CD14-positive monocyte (primary cell): ENCODE data around the gene RAP2A. TPM values are rescaled to one million over a fixed set of nuclear protein-coding genes. Genes with fewer than 3 reads are reported as not detected.

ENCODE experiments used
- DNase-seq, 3 donors: peaks; one replicate each; pipeline ENCODE4 v3.0.0-alpha.2; 2011 to 2022
- H2AFZ ChIP-seq: 2 replicates; pipeline ENCODE4 v1.6.0; 2012; ENCODE audit warnings: mild to moderate bottlenecking, low read depth, low read length, inconsistent platforms; ENCODE audit not compliant: insufficient read depth, poor library complexity, severe bottlenecking
- H3K27ac ChIP-seq, 2 donors: 1 replicate in 1 of 2; 2 replicates in 1 of 2; pipeline ENCODE4 v1.5.1; 2012 to 2013; ENCODE audit warnings: low read length in 2 of 2, control low read depth in 1 of 2, inconsistent platforms in 1 of 2, low read depth in 1 of 2, mild to moderate bottlenecking in 1 of 2
- H3K27me3 ChIP-seq, 2 donors: one replicate each; pipeline versions ENCODE4 v1.6.0 to v1.6.1; 2011 to 2013; ENCODE audit warnings: low read length in 2 of 2; ENCODE audit not compliant: control insufficient read depth in 2 of 2, insufficient read depth in 2 of 2
- H3K36me3 ChIP-seq, 2 donors: replicated peaks in 1 of 2; 1 replicate in 1 of 2; 2 replicates in 1 of 2; pipeline versions ENCODE4 v1.5.1 to v1.6.1; 2012 to 2013; ENCODE audit warnings: low read length in 2 of 2, control low read depth in 1 of 2, inconsistent platforms in 1 of 2, mild to moderate bottlenecking in 1 of 2; ENCODE audit not compliant: insufficient read depth in 2 of 2, control insufficient read depth in 1 of 2
- H3K4me1 ChIP-seq, 2 donors: 1 replicate in 1 of 2; 2 replicates in 1 of 2; pipeline versions ENCODE4 v1.5.1 to v1.6.1; 2012 to 2013; ENCODE audit warnings: low read length in 2 of 2, control low read depth in 1 of 2, inconsistent platforms in 1 of 2, mild to moderate bottlenecking in 1 of 2, moderate library complexity in 1 of 2; ENCODE audit not compliant: insufficient read depth in 2 of 2, control insufficient read depth in 1 of 2
- H3K4me2 ChIP-seq: replicated peaks from 2 replicates; pipeline ENCODE3; 2012; ENCODE audit warnings: low read length, moderate library complexity, mild to moderate bottlenecking; ENCODE audit not compliant: poor library complexity, severe bottlenecking; ENCODE audit errors: extremely low read depth
- H3K4me3 ChIP-seq, 3 experiments: fragments of 200-600 bp in 1 of 3; sonication (generic) in 1 of 3; replicated peaks in 1 of 3; 1 replicate in 2 of 3; 2 replicates in 1 of 3; pipeline ENCODE4 v1.5.1; 2011 to 2013; ENCODE audit warnings: low read length in 3 of 3, mild to moderate bottlenecking in 3 of 3, control low read depth in 2 of 3, low read depth in 2 of 3, inconsistent platforms in 1 of 3, moderate library complexity in 1 of 3
- H3K79me2 ChIP-seq: 2 replicates; pipeline ENCODE4 v1.6.0; 2012; ENCODE audit warnings: mild to moderate bottlenecking, control low read depth, inconsistent platforms, low read length, moderate library complexity; ENCODE audit not compliant: insufficient read depth
- H3K9ac ChIP-seq: 2 replicates; pipeline ENCODE4 v1.6.0; 2017; ENCODE audit warnings: low read length, mild to moderate bottlenecking; ENCODE audit not compliant: insufficient read depth, poor library complexity, severe bottlenecking
- H3K9me3 ChIP-seq, 2 donors: replicated peaks in 1 of 2; 1 replicate in 1 of 2; 2 replicates in 1 of 2; pipeline versions ENCODE4 v1.5.1 to v1.6.1; 2012 to 2013; ENCODE audit warnings: low read length in 2 of 2, control low read depth in 1 of 2; ENCODE audit not compliant: control insufficient read depth in 1 of 2, insufficient read depth in 1 of 2
- H4K20me1 ChIP-seq: 2 replicates; pipeline ENCODE4 v1.6.0; 2012; ENCODE audit warnings: mild to moderate bottlenecking, low read length, control low read depth, moderate library complexity; ENCODE audit not compliant: insufficient read depth
- H3K27ac Mint-ChIP-seq, 7 donors: one replicate each; pipeline ENCODE4 v1.8.0; 2020; ENCODE audit warnings: mild to moderate bottlenecking in 7 of 7, mixed read lengths in 7 of 7, moderate library complexity in 6 of 7, inconsistent platforms in 2 of 7
- H3K27me3 Mint-ChIP-seq, 3 donors: one replicate each; pipeline ENCODE4 v1.8.0; 2021 to 2022; ENCODE audit warnings: low read depth in 3 of 3, mild to moderate bottlenecking in 3 of 3, mixed read lengths in 3 of 3, moderate library complexity in 3 of 3, inconsistent platforms in 1 of 3
- H3K36me3 Mint-ChIP-seq, 2 donors: one replicate each; pipeline ENCODE4 v1.8.0; 2020; ENCODE audit warnings: mixed read lengths in 2 of 2, inconsistent platforms in 1 of 2, mild to moderate bottlenecking in 1 of 2
- H3K4me1 Mint-ChIP-seq: one replicate; pipeline ENCODE4 v1.8.0; 2020; ENCODE audit warnings: mild to moderate bottlenecking, mixed read lengths
- H3K4me3 Mint-ChIP-seq, 2 donors: one replicate each; pipeline ENCODE4 v1.8.0; 2020; ENCODE audit warnings: mild to moderate bottlenecking in 2 of 2, mixed read lengths in 2 of 2, moderate library complexity in 1 of 2
- H3K9me3 Mint-ChIP-seq, 7 donors: one replicate each; pipeline ENCODE4 v1.8.0; 2020 to 2022; ENCODE audit warnings: mixed read lengths in 7 of 7, mild to moderate bottlenecking in 6 of 7, moderate library complexity in 6 of 7, inconsistent platforms in 2 of 7
- CTCF ChIP-seq: fragments of 200-600 bp; IDR thresholded peaks from one replicate; pipeline ENCODE4 v1.8.0; 2022; ENCODE audit warnings: antibody characterized with exemption, mild to moderate bottlenecking
- WGBS: methylation state at CpG from one replicate; pipeline ENCODE4 v1.1.5; 2013; ENCODE audit warnings: missing lambda C conversion rate; ENCODE audit not compliant: insufficient coverage; 5-methylcytosine and 5-hydroxymethylcytosine counted together
- intact Hi-C, 2 donors: fragments of 100-400 bp; cut with micrococcal nuclease; formaldehyde crosslinking; loops; one replicate each; pipeline versions ENCODE4 v1.15.0 to v1.15.1; 2023
- polyA plus RNA-seq, 3 donors: library from polyadenylated mRNA; depleted of rRNA in 1 of 3; unstranded in 2 of 3; stranded (reverse) in 1 of 3; fragments of 300-500 nt in 2 of 3; fragments of >200 nt in 1 of 3; fragmentation: Illumina TruSeq in 2 of 3; gene quantifications; 1 replicate in 2 of 3; 2 replicates in 1 of 3; pipeline ENCODE4 v1.2.3, GENCODE V29; 2012 to 2021

RAP2A gene
- polyA plus RNA-seq, 3 donors: 2.3 to 5.3 (median 4.5) TPM

GRCh38 chr13:97394542-97394941 lies 39.4 kb upstream of the RAP2A start:
- intact Hi-C loops: no loop called here
- Mint-ChIP-seq H3K36me3 (peaks cover 7 to 14% of the 10 kb centered on the region in 2 donors), H3K9me3 (no peaks in the 10 kb centered on the region), H3K4me3 (no peak overlapping the region), H3K27ac (no peak overlapping the region), H3K4me1 (no peaks in the 10 kb centered on the region), H3K27me3 (peaks cover 0 to 3% (median 0%) of the 10 kb centered on the region in 3 donors)
- TF ChIP-seq CTCF: no peak
- Histone ChIP-seq H3K4me1 (no peaks in the 10 kb centered on the region), H3K27ac (no peak overlapping the region), H3K9me3 (no peaks in the 10 kb centered on the region), H3K9ac (no peak overlapping the region), H3K4me2 (no peak overlapping the region), H3K4me3 (no peak overlapping the region), H3K36me3 (peaks cover 6 to 18% of the 10 kb centered on the region in 2 donors), H2AFZ (no peak overlapping the region), H4K20me1 (no peaks in the 10 kb centered on the region), H3K27me3 (no peaks in the 10 kb centered on the region), H3K79me2 (no peaks in the 10 kb centered on the region)
- no peak for DNase-seq

GRCh38 chr13:97395447-97396136 lies 38.4 kb upstream of the RAP2A start:
- Histone ChIP-seq H3K4me3 (no peak overlapping the region), H3K4me2 (no peak overlapping the region), H2AFZ (no peak overlapping the region), H3K27ac (no peak overlapping the region), H3K27me3 (no peaks in the 10 kb centered on the region), H3K4me1 (no peaks in the 10 kb centered on the region), H4K20me1 (no peaks in the 10 kb centered on the region), H3K9me3 (no peaks in the 10 kb centered on the region), H3K79me2 (no peaks in the 10 kb centered on the region), H3K36me3 (peaks cover 6 to 18% of the 10 kb centered on the region in 2 donors), H3K9ac (no peak overlapping the region)
- DNase-seq: no peak
- WGBS: no CpG with 5 or more reads among the region's 4 CpGs
- Mint-ChIP-seq H3K9me3 (peaks cover 0 to 2% (median 0%) of the 10 kb centered on the region in 7 donors), H3K4me3 (no peak overlapping the region), H3K4me1 (no peaks in the 10 kb centered on the region), H3K36me3 (peaks cover 7 to 14% of the 10 kb centered on the region in 2 donors), H3K27me3 (peaks cover 0 to 3% (median 0%) of the 10 kb centered on the region in 3 donors), H3K27ac (no peak overlapping the region)
- intact Hi-C loops: no loop called here
- no peak for TF ChIP-seq CTCF
